Measurements from ENCODE around the gene SPATA19. TPM values are rescaled to one million over a fixed set of nuclear protein-coding genes. Genes with fewer than 3 reads are reported as not detected.
A peak's percentile ranks its signal among the peaks of the same experiment; 100 is the strongest.

The SPATA19 gene
- total RNA-seq, 1 donor from 2014 or later = not detected

DNA sequence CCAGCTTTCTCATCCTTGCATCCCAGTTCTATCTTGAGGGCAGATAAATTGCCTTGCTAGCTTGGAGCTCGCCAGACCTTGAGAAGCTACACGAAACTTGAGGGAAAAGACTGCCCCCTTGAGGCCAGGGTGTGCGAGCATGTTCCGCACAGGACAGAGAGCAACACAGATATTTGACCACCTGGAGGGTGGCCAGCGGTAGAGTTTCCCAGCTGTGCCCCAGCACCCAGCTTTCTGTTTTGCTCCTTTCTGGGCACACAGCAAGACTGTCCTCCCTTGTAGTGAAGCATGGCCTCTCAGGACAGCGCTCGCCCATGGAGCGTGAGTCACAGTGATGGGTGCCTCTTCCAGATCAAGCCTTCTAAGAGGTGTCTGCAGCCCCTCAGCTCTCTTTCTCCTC, 23.5 kb downstream of the SPATA19 start:
- H3K27ac Mint-ChIP-seq = no peak overlapping the region
- no peak overlapping the region for H3K4me3 Mint-ChIP-seq
- H3K4me1 Mint-ChIP-seq = no peaks in the 10 kb centered on the region
- H3K27me3 Mint-ChIP-seq (ENCODE audit: low read depth) = peaks cover 58% of the 10 kb centered on the region
- DNase-seq (ENCODE audit: low spot score in 2 of 2, unreplicated experiment in 2 of 2) = peak; percentile 48 to 70
- peak; percentile 85 for TF ChIP-seq CTCF (IDR thresholded peaks at IDR 0.05; ENCODE audit: unreplicated experiment)
- H3K36me3 Mint-ChIP-seq = no peaks in the 10 kb centered on the region
- no peaks in the 10 kb centered on the region for H3K9me3 Mint-ChIP-seq

DNA sequence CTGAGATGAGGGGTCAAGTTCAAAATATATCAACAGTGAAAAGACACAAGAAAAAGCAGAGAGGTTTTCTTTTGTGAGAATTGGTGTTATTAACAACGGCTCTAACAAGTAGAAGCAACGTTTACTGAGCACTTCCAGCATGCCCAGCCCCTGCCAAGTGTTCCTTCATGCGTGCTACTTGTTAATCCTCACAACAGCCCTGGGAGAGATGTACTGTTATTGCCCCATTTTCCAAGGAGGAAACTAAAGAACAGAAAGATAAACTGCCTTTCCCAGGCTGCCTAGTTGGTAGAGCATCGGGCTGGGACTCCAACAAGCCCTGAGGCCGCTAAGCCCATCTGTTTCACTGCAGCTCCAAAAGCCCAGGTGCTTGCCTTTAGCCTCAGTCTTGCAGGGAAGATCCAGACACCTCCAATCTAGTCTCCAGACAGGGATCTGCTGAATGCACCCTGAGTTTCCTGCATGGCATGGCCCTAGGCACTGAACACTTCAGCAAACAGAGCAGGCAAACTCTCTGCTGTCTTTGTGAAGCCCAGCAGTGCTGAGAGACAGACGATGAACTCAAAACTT, 25.5 kb downstream of the SPATA19 start:
- peaks cover 62% of the 10 kb centered on the region for H3K27me3 Mint-ChIP-seq (ENCODE audit: low read depth)
- H3K27ac Mint-ChIP-seq = no peak overlapping the region
- H3K4me3 Mint-ChIP-seq = no peak overlapping the region
- TF ChIP-seq CTCF (IDR thresholded peaks at IDR 0.05; ENCODE audit: unreplicated experiment) = no peak
- H3K36me3 Mint-ChIP-seq = no peaks in the 10 kb centered on the region
- H3K4me1 Mint-ChIP-seq = no peaks in the 10 kb centered on the region
- no peak for DNase-seq (ENCODE audit: low spot score in 2 of 2, unreplicated experiment in 2 of 2)
- no peaks in the 10 kb centered on the region for H3K9me3 Mint-ChIP-seq

DNA sequence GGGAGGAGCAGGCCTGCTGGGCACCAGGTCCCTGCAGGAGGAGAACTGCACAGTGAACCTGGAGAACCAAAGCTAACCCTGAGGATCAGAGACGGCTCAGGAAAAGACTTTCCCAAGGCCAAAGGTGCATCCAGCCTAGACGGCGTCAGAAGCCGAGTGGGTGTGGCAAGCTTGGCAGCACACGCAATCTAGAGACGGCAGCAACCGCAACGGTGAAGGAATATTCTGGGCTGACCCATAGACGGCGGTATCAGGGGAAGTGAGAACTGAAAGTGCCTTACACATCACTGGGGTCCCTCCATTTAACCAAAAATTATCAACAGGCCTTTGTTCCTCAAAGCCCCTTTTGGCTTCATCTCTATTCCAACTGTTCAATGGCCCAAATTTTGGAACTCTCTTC, 26.2 kb downstream of the SPATA19 start:
- DNase-seq (ENCODE audit: low spot score in 2 of 2, unreplicated experiment in 2 of 2) = no peak
- H3K27ac Mint-ChIP-seq = no peak overlapping the region
- TF ChIP-seq CTCF (IDR thresholded peaks at IDR 0.05; ENCODE audit: unreplicated experiment) = no peak
- peaks cover 62% of the 10 kb centered on the region for H3K27me3 Mint-ChIP-seq (ENCODE audit: low read depth)
- no peaks in the 10 kb centered on the region for H3K4me1 Mint-ChIP-seq
- no peaks in the 10 kb centered on the region for H3K36me3 Mint-ChIP-seq
- no peak overlapping the region for H3K4me3 Mint-ChIP-seq
- no peaks in the 10 kb centered on the region for H3K9me3 Mint-ChIP-seq

DNA sequence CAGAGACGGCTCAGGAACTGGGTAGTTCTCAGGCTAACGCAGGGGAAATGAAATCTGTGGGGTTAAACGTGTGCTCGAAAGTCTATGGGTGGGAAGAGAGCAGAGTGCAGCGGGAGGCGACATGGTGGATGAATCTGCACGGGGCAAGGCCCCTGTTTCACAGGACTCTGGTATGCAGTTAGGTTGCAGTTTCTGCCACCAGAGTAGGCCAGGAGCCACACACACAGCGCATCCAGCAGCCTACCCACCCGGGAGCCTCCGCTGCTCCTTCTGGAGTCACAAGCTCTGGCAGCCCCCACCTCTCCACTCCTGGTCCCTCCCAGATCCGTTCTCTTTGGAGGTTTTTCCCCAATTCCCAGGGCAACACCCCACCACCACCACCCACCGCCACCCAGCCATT, 27.0 kb downstream of the SPATA19 start:
- Mint-ChIP-seq H3K9me3 (no peaks in the 10 kb centered on the region), H3K27me3 (ENCODE audit: low read depth) (peaks cover 68% of the 10 kb centered on the region)

GRCh38 chr11:133817449-133817848, 27.9 kb downstream of the SPATA19 start:
- Mint-ChIP-seq H3K9me3 (no peaks in the 10 kb centered on the region), H3K27ac (no peak overlapping the region)

More for the DNA sequence above, 27.0 kb downstream of the SPATA19 start:
- DNase-seq (ENCODE audit: low spot score in 2 of 2, unreplicated experiment in 2 of 2) = no peak
- Mint-ChIP-seq H3K4me3 (no peak overlapping the region), H3K4me1 (no peaks in the 10 kb centered on the region), H3K27ac (no peak overlapping the region), H3K36me3 (no peaks in the 10 kb centered on the region)
- TF ChIP-seq CTCF (IDR thresholded peaks at IDR 0.05; ENCODE audit: unreplicated experiment) = no peak

More at GRCh38 chr11:133817449-133817848, 27.9 kb downstream of the SPATA19 start:
- Mint-ChIP-seq H3K27me3 (ENCODE audit: low read depth) (peaks cover 64% of the 10 kb centered on the region), H3K4me1 (no peaks in the 10 kb centered on the region), H3K36me3 (no peaks in the 10 kb centered on the region), H3K4me3 (no peak overlapping the region)
- TF ChIP-seq CTCF (IDR thresholded peaks at IDR 0.05; ENCODE audit: unreplicated experiment) = no peak
- DNase-seq (ENCODE audit: low spot score in 2 of 2, unreplicated experiment in 2 of 2) = no peak
